ENCODE measurements around the gene JAZF1.

- TF ChIP-seq CTCF (IDR thresholded peaks at IDR 0.05; ENCODE audit: insufficient read depth, low read length, poor library complexity, severe bottlenecking): no peak
- TF ChIP-seq EZH2phosphoT487 (conservative IDR thresholded peaks at IDR 0.05; ENCODE audit: low read length): no peak
These were observed 115.3 kb downstream of the JAZF1 start for GRCh38 chr7:28065308-28065707.

Measured in SU-DHL-6 (cell line).